Neutrophil (primary cell): ENCODE measurements around the gene TMEM54.

ENCODE experiments used
- H3K27ac ChIP-seq: fragments of 200-600 bp; sonication (generic); 2 replicates; pipeline ENCODE4 v1.5.1; 2016; ENCODE audit warnings: mild to moderate bottlenecking, moderate library complexity
- H3K27me3 ChIP-seq: fragments of 200-600 bp; sonication (generic); 2 replicates; pipeline ENCODE4 v1.6.0; 2016; ENCODE audit warnings: mild to moderate bottlenecking
- H3K36me3 ChIP-seq: fragments of 200-600 bp; sonication (generic); 2 replicates; pipeline ENCODE4 v1.5.1; 2017
- H3K4me1 ChIP-seq, 2 experiments: fragments of 200-600 bp in 1 of 2; sonication (generic) in 1 of 2; 1 replicate in 1 of 2; 2 replicates in 1 of 2; pipeline versions ENCODE4 v1.5.1 to v1.6.1; 2013 to 2016; ENCODE audit warnings: low read depth in 1 of 2, low read length in 1 of 2, mild to moderate bottlenecking in 1 of 2, moderate library complexity in 1 of 2; ENCODE audit not compliant: control insufficient read depth in 1 of 2, insufficient read depth in 1 of 2
- H3K4me3 ChIP-seq, 2 experiments: fragments of 200-600 bp in 1 of 2; sonication (generic) in 1 of 2; 1 replicate in 1 of 2; 2 replicates in 1 of 2; pipeline ENCODE4 v1.5.1; 2013 to 2016; ENCODE audit warnings: low read depth in 1 of 2, low read length in 1 of 2, mild to moderate bottlenecking in 1 of 2, moderate library complexity in 1 of 2
- H3K9me3 ChIP-seq: fragments of 200-600 bp; sonication (generic); 2 replicates; pipeline ENCODE4 v1.5.1; 2016
- TF ChIP-seq, protein P1 (sequence below): fragments of 200-600 bp; sonication (generic); IDR thresholded peaks from 2 replicates; pipeline ENCODE4 v1.5.1; 2016; ENCODE audit warnings: antibody characterized with exemption

TMEM54 gene

DNA sequence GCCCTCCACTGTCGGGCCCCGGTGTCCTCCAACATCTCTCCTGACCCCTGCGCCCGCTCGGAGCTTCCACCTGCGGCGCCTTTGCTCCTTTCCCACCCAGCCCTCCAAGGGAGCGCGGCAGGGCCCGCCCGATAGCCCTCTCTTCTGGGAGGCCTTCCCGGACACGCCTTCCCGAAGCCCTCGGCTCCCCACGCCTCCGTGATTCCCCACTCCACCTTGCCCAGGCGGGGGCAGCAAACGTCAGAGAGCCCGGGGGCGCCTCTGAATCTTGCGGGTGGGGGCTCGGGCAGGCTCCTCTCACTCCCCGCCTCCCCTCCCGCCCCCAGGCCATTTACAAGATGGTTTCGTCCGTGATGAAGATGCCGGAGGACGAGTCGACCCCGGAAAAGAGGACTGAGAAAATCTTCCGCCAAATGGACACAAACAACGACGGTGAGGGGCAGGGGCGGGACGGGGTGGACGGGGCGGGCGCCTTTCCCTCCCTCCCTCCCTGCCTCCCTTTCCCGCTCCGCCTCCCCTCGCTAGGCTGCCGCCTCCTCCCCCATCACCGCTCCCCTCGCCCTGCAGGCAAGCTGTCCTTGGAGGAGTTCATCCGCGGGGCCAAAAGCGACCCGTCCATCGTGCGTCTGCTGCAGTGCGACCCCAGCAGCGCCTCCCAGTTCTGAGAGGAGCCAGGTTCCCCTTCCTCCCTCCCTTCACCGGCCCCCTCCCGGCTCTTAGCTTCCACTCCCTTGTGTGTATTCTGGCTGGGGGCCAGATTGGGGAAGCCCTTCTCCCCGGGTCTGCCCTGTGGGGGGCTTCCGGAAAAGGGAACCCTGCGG, 7.8 kb downstream of the TMEM54 start:
- peaks cover 0 to 10% of the 10 kb centered on the region in 2 experiments for H3K4me1 ChIP-seq
- H3K27ac ChIP-seq, result no peak overlapping the region
- H3K36me3 ChIP-seq, result no peaks in the 10 kb centered on the region
- H3K9me3 ChIP-seq, result no peaks in the 10 kb centered on the region
- H3K4me3 ChIP-seq, result no peak overlapping the region
- peaks cover 100% of the 10 kb centered on the region for H3K27me3 ChIP-seq
- TF ChIP-seq, protein P1, sequence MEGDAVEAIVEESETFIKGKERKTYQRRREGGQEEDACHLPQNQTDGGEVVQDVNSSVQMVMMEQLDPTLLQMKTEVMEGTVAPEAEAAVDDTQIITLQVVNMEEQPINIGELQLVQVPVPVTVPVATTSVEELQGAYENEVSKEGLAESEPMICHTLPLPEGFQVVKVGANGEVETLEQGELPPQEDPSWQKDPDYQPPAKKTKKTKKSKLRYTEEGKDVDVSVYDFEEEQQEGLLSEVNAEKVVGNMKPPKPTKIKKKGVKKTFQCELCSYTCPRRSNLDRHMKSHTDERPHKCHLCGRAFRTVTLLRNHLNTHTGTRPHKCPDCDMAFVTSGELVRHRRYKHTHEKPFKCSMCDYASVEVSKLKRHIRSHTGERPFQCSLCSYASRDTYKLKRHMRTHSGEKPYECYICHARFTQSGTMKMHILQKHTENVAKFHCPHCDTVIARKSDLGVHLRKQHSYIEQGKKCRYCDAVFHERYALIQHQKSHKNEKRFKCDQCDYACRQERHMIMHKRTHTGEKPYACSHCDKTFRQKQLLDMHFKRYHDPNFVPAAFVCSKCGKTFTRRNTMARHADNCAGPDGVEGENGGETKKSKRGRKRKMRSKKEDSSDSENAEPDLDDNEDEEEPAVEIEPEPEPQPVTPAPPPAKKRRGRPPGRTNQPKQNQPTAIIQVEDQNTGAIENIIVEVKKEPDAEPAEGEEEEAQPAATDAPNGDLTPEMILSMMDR, result peak; percentile 4

DNA sequence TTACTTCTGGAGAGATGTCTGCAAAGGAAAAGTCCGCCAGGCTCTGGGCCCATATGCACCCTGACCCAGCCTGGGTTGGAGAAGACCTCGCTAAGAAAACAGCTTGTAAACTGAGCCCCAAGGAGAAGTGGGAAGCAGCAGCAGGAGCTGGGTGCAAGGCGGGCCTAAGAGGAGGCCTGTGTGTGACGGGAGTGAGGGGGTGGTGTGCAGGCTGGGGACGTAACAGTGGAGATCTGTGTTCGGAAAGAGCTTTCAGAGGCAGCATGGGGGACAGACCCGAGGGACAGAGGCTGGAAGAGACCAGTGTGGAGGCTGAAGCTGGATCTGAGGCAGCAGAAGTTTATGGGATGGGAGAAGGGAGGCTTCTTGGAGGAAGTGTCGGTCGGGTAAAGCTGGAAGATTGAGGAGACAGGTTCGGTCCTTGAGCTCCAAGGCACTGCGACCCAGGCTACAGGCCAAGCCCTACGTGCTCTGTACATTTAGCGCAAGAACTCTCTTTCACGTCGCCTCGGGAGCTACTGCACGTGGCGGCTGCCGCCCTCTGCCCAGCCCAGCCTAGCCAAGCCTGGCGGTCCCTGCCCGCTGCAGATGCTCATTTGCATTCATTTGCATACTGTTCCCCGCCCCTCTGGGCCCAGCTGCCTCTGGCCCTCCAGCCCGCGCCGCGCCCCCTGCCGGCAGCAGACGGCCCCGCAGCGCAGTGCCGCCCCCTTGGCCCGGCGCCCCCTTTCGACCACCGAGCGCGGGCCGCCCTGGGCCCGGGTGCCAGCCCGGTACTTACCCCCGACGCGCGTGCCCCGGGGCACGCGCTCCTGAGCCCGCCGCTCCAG, 8.6 kb downstream of the TMEM54 start:
- Histone ChIP-seq H3K4me3 (no peak overlapping the region), H3K27me3 (peaks cover 100% of the 10 kb centered on the region), H3K27ac (no peak overlapping the region), H3K36me3 (no peaks in the 10 kb centered on the region), H3K9me3 (no peaks in the 10 kb centered on the region), H3K4me1 (peaks cover 0 to 10% of the 10 kb centered on the region in 2 experiments)
- TF ChIP-seq, protein P1, result peak; percentile 27

DNA sequence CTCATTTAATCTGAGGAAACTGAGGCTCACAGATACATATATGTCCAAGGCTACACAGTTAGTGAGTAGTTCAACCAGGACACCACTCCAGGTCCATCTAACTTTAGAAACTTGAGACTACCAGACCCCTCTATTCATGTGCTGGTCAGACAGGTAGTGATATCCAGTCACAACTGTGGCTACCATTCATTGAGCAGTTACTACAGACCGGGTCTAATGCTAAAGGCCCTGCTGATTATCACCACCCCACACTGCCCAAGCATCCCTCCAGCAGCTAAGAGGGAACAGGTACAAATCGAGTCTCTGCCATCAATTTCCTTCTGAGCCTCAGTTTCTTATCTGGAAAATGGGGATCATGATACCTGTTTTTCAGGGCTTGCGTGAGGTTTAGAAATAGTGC, 9.6 kb downstream of the TMEM54 start:
- TF ChIP-seq, protein P1, result no peak
- H3K9me3 ChIP-seq, result no peaks in the 10 kb centered on the region
- H3K27ac ChIP-seq, result no peak overlapping the region
- H3K4me3 ChIP-seq, result no peak overlapping the region
- peaks cover 100% of the 10 kb centered on the region for H3K27me3 ChIP-seq
- H3K36me3 ChIP-seq, result no peaks in the 10 kb centered on the region
- peaks cover 0 to 10% of the 10 kb centered on the region in 2 experiments for H3K4me1 ChIP-seq

DNA sequence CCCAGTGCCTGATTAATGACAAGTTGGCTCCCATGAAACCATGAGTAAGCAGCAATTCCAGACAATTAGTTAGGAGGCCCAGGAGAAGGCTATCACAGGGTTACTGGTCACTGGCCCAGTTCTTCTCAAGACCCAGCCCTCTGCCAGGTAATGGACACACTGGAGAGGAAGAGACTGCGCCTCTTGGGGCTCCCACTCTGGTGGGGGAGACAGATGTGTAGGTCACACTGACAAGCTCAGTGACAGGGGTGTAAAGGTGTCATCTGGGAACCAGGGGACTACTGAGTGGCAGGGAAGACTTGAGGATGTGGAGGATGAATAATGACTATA, 10.0 kb downstream of the TMEM54 start:
- Histone ChIP-seq H3K9me3 (no peaks in the 10 kb centered on the region), H3K27me3 (peaks cover 100% of the 10 kb centered on the region), H3K27ac (no peak overlapping the region), H3K36me3 (no peaks in the 10 kb centered on the region), H3K4me3 (no peak overlapping the region), H3K4me1 (peaks cover 0 to 10% of the 10 kb centered on the region in 2 experiments)
- TF ChIP-seq, protein P1, result no peak

DNA sequence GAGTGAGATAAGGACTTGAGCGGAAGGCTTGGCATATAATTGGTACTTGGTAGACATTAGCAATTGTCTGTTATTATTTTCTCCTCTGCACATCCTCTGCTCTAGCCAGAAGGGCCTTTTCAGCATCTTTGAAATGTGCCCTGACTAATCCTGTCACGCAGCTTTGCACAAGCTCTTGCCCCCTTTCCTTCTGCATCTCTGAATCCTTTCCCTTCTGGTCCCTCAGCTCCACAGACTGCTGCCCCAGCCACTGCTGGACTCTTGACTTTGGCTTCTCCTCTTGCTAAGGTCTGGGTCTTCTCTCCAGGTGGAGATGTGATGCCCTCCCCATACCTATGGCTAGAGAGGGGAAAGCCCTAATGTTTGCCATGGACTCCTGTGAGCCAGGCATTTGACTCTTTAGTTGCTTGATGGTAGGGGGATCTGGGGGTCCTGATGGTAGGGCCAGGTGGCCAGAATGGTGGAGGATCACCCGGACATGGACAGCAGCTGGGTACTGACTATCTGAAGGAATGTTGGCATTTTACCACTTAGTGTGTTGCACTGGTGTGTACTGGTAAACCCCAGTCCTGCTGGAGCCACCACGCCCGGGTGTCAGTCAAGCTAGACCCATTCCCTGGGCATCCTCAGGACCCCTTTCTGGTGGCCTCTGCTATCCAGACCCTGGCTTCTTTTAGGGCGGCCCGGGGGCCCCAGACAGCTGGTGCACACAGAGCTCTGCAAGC, 10.5 kb downstream of the TMEM54 start:
- peaks cover 0 to 10% of the 10 kb centered on the region in 2 experiments for H3K4me1 ChIP-seq
- no peak overlapping the region for H3K4me3 ChIP-seq
- H3K27ac ChIP-seq, result no peak overlapping the region
- TF ChIP-seq, protein P1, result no peak
- no peaks in the 10 kb centered on the region for H3K9me3 ChIP-seq
- peaks cover 100% of the 10 kb centered on the region for H3K27me3 ChIP-seq
- H3K36me3 ChIP-seq, result no peaks in the 10 kb centered on the region
